ENCODE data around the gene MAPKAP1.

DNA sequence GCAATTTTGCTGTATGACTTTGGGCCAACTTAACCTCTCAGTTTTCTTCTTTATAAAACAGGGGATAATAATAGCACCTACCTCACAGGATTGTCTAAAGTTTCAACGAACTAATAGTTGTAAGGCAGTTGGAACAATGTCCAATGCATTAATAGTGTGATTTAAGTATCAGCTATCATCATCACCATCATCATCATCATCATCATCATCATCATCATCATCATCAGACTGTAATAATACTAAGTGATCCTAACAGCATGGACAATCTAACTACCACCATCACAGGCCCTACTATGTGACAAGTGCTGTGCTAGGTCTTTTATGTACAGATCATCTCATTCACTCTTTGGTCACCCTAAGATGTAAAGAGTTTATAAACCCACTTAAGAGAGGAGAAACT lies 196.0 kb downstream of the MAPKAP1 start:
- TF ChIP-seq, protein P1, sequence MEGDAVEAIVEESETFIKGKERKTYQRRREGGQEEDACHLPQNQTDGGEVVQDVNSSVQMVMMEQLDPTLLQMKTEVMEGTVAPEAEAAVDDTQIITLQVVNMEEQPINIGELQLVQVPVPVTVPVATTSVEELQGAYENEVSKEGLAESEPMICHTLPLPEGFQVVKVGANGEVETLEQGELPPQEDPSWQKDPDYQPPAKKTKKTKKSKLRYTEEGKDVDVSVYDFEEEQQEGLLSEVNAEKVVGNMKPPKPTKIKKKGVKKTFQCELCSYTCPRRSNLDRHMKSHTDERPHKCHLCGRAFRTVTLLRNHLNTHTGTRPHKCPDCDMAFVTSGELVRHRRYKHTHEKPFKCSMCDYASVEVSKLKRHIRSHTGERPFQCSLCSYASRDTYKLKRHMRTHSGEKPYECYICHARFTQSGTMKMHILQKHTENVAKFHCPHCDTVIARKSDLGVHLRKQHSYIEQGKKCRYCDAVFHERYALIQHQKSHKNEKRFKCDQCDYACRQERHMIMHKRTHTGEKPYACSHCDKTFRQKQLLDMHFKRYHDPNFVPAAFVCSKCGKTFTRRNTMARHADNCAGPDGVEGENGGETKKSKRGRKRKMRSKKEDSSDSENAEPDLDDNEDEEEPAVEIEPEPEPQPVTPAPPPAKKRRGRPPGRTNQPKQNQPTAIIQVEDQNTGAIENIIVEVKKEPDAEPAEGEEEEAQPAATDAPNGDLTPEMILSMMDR (IDR thresholded peaks at IDR 0.05) = no peak
- no peak for TF ChIP-seq POLR2A (IDR thresholded peaks at IDR 0.05)
